SH-SY5Y (cell line): ENCODE results near the gene SMIM23.

ENCODE experiments used
- GATA2 ChIP-seq: IDR thresholded peaks from 2 replicates; pipeline ENCODE4 v1.6.1; 2011; ENCODE audit warnings: mild to moderate bottlenecking, low read depth, low read length
- GATA3 ChIP-seq: IDR thresholded peaks from 2 replicates; pipeline ENCODE4 v1.6.1; 2011; ENCODE audit warnings: low read depth, mild to moderate bottlenecking, low read length, moderate library complexity

Gene SMIM23

GRCh38 chr5:171762021-171762608, 23.5 kb upstream of the SMIM23 start:
- TF ChIP-seq GATA3 (no peak), GATA2 (no peak)

- TF ChIP-seq GATA3 (no peak), GATA2 (no peak)
Measured at GRCh38 chr5:171762903-171763302, 22.7 kb upstream of the SMIM23 start.

DNA sequence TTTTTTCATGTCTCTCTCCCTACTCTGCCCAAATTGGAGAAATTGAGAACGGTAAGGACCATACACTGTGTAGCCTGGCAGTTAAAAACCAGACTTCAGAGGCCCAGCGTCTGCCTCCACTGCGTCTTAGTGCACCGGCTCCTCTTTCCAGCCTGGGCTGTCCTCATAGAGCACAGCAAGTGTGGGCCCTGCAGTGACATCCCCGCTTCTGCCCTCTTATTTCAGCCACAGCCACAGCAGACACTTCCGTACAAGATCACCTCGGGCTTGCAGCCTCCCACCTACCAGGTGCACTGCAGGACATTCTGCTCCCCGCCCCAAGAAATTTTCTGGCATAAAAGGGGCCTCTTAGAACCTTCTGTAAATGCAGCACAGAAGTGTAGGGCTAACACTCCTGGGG, 21.4 kb upstream of the SMIM23 start:
- TF ChIP-seq GATA2: no peak
- no peak for TF ChIP-seq GATA3

GRCh38 chr5:171766875-171767274, 18.7 kb upstream of the SMIM23 start:
- no peak for TF ChIP-seq GATA2
- TF ChIP-seq GATA3: no peak

GRCh38 chr5:171770153-171770552, 15.5 kb upstream of the SMIM23 start:
- no peak for TF ChIP-seq GATA3
- TF ChIP-seq GATA2: no peak

GRCh38 chr5:171771856-171772255, 13.8 kb upstream of the SMIM23 start:
- no peak for TF ChIP-seq GATA3
- no peak for TF ChIP-seq GATA2

GRCh38 chr5:171773106-171773505, 12.5 kb upstream of the SMIM23 start:
- TF ChIP-seq GATA2 (no peak), GATA3 (no peak)

DNA sequence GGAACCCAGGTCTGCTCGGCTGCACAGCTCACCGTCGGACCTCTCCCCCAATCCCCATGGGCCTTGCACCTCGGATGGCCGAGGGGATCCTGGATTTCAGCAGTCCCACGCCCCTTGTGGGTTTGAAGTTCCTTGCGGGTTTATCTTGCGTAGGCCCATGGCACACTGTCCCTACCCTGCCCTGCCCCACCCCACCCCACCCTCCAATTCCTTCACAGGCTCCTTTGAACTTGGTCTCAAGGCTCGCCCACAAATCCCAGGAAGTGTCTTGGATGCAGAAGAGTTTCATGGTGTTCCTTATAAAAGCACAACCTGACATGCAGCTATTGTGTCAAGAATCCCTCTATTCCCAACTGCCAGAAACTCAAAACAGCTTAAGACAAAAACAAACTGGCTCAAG, 11.2 kb upstream of the SMIM23 start:
- no peak for TF ChIP-seq GATA2
- TF ChIP-seq GATA3: no peak

- no peak for TF ChIP-seq GATA2
- no peak for TF ChIP-seq GATA3
Measured at GRCh38 chr5:171776213-171776612, 9.4 kb upstream of the SMIM23 start.

- TF ChIP-seq GATA3 (no peak), GATA2 (no peak)
Measured at GRCh38 chr5:171776770-171777759, 8.6 kb upstream of the SMIM23 start.

GRCh38 chr5:171782332-171782966, 3.2 kb upstream of the SMIM23 start:
- no peak for TF ChIP-seq GATA3
- TF ChIP-seq GATA2: no peak

- TF ChIP-seq GATA2 (no peak), GATA3 (no peak)
Measured at GRCh38 chr5:171783051-171783450, 2.6 kb upstream of the SMIM23 start.

DNA sequence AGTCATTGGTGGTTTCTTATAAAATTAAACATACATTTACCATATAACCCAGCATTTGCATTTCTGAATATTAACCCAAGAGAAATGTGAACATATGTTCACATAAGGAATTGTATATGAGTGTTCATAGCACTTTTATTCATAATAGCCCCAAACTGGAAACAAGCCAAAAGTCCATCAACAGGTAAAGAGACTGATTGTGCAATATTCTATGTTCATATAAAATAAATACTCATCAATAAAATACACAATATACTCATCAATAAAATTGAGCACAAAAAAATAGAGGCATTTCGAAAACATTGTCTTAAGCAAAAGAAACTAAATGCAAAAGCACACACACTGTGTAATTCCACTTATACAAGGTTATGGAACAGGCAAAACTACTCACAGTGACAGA, 3.7 kb downstream of the SMIM23 start:
- TF ChIP-seq GATA3: no peak
- TF ChIP-seq GATA2: no peak

DNA sequence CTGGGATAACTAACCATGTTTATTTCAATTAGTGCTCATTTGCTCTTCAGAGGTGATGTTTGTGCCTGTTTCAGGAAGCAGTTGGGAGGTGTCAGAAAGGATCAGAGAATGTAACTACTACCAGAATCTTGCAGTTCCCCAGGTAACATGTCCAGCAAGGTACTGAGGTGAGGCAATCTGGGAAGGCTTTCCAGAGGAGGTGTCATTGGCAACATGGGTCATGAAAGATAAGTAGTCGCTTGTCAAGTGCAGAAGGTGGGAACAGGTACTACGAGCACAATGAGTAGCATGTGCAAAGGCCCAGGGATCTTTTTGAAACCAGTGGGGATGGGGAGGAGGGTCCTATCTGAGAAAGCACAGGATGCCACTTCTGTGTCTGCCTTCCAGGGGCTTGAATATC, 4.8 kb downstream of the SMIM23 start:
- TF ChIP-seq GATA3 (no peak), GATA2 (no peak)
